ENCODE results near the gene USP31. TPM values are rescaled to one million over a fixed set of nuclear protein-coding genes. Genes with fewer than 3 reads are reported as not detected.

USP31 gene
- total RNA-seq, 2 experiments from 2014 or later: 7.0 to 7.1 TPM

DNA sequence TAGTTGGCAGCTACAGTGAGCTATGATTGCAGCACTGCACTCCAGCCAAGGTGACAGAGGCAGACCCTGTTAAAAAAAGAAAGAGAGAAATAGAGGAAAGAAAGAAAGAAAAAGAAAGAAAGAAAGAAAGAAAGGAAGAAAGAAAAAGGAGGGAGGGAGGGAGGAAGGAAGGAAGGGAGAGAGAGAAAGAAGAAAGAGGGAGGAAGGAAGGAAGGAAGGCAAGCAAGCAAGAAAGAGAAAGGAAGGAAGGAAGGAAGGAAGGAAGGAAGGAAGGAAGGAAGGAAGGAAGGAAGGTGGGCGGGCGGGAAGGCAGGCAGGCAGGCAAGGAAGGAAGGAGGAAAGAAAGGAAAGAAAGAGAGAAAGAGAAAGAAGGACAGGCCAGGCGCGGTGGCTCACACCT lies 32.3 kb upstream of the USP31 start:
- Mint-ChIP-seq H3K4me3 (no peak overlapping the region), H3K9me3 (ENCODE audit: low read depth) (no peaks in the 10 kb centered on the region), H3K4me1 (peaks cover 4% of the 10 kb centered on the region), H3K36me3 (no peaks in the 10 kb centered on the region), H3K27ac (no peak overlapping the region), H3K27me3 (peaks cover 51% of the 10 kb centered on the region)
- ATAC-seq (no peak), DNase-seq (no peak)
- CTCF ChIA-PET: interaction anchor here (0.7 to 6.4 kb wide), 6 partner anchors 12 to 1219 kb away, joined by 3 to 81 read pairs (median 3); no protein-coding TSS in a partner anchor

DNA sequence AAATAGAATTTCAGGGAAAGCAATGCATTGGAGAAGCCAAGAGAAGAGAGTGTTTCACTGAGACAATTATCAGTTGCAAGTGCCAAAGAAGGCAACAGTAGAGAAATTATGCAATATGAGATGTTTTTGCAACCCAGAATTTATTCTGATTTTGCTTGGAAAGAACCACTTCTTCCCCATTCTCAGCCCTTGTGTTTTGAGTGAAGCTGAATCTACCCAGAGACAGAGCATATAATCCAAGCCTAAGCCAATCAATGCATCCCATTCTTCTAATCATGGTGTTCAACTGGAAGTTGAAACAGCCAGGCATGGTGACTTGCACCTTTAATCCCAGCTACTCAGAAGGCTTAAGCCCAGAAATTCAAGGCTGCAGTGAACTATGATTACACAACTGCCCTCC lies 26.4 kb upstream of the USP31 start:
- CTCF ChIA-PET: interaction anchor here (1.8 to 2.3 kb wide), 2 partner anchors 258 to 260 kb away, joined by 5 to 10 read pairs; no protein-coding TSS in a partner anchor
- no peak for ATAC-seq
- Mint-ChIP-seq H3K4me1 (no peaks in the 10 kb centered on the region), H3K36me3 (no peaks in the 10 kb centered on the region), H3K9me3 (ENCODE audit: low read depth) (no peaks in the 10 kb centered on the region), H3K27ac (no peak overlapping the region), H3K27me3 (peaks cover 44% of the 10 kb centered on the region), H3K4me3 (no peak overlapping the region)
- DNase-seq: no peak

DNA sequence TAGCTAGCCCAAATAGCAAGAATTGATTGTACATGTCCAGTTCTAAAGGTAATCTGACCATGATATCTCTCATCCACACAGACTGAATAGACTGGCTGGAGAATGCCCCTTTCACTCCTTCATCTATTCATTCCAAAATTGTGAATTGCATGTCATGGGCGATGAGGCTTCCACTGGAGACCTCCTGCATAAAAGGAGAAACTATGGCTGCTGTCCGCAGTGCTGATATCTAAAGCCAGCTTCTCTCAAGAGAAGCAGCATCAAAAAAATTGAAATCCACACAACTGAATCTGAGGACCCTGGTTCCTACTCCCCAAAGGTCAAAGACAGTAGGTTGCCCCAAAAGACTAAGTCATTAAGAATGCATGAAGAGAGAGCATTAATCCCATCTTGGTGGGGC lies 25.4 kb upstream of the USP31 start:
- no peak for DNase-seq
- Mint-ChIP-seq H3K4me1 (no peaks in the 10 kb centered on the region), H3K9me3 (ENCODE audit: low read depth) (no peaks in the 10 kb centered on the region), H3K27me3 (peaks cover 50% of the 10 kb centered on the region), H3K4me3 (no peak overlapping the region), H3K27ac (no peak overlapping the region), H3K36me3 (no peaks in the 10 kb centered on the region)
- ATAC-seq: no peak
- CTCF ChIA-PET: no interaction called here

DNA sequence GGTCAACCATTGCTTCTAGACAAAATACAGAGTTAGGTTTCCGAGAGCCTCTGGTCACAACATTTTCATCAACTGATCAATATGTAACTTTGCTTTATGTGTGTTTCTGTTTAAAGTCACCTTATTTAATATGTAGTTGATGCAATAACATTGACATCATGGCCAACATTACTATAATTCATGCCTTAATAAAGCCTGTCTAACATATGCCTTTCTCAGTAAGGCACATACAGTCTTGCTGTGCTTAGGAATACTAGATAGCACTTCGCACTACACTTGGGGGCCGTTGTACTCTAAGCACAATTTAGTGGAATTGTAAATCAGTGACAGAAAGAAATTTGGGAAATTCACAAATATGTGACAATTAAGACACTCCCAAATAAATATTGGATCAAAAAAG lies 23.7 kb upstream of the USP31 start:
- Mint-ChIP-seq H3K27me3 (peaks cover 53% of the 10 kb centered on the region), H3K36me3 (no peaks in the 10 kb centered on the region), H3K9me3 (ENCODE audit: low read depth) (no peaks in the 10 kb centered on the region), H3K4me3 (no peak overlapping the region), H3K4me1 (no peaks in the 10 kb centered on the region), H3K27ac (no peak overlapping the region)
- DNase-seq (no peak), ATAC-seq (no peak)
- CTCF ChIA-PET: no interaction called here

DNA sequence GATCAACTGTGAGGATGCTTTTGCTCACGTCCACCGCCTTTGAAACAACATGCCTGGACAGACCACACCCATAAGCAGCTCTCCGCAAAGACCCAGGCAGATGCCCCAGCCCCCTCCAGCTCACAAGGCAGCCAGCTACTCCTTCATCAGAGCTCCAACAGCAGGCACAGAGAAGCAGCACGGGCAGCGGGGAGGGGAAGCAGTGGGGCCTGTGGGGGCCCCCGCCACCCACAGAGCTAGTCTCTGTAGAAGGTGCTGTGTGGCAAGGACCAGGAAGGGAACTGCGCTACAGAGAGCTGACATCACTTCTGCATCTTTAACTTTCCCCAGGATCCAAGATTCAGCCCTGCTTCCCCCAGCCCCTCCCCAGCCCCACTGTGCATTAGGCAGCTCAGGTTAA lies 23.3 kb upstream of the USP31 start:
- CTCF ChIA-PET: interaction anchor here (0.7 kb wide), 1 partner anchor 153 kb away, joined by 4 read pairs; no protein-coding TSS in a partner anchor
- no peaks in the 10 kb centered on the region for H3K36me3 Mint-ChIP-seq
- no peak for ATAC-seq

DNA sequence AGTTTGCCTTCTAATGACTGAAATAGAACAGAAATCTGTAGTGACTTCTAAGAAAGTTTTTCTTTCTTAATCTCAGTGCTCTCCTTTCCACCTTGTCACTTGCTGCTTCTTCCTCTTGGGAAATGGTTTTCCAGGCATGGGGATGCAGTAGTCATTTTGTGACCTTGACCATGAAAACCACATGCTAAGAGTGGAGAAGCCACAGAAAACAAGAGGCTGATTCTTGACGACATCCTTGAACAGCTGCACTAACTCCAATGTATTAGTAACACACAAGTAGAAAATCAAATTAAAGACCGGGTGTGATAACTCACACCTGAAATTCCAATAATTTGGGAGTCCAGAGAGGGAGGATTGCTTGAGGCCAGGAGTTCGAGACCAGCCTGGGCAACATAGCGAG lies 15.5 kb upstream of the USP31 start:
- ATAC-seq (no peak), DNase-seq (no peak)
- no peaks in the 10 kb centered on the region for H3K36me3 Mint-ChIP-seq
- peaks cover 61% of the 10 kb centered on the region for H3K27me3 Mint-ChIP-seq
- H3K4me1 Mint-ChIP-seq: no peaks in the 10 kb centered on the region
- CTCF ChIA-PET: interaction anchor here (0.9 kb wide), 1 partner anchor 17 kb away, joined by 3 read pairs; no protein-coding TSS in a partner anchor
- H3K4me3 Mint-ChIP-seq: no peak overlapping the region
- no peak overlapping the region for H3K27ac Mint-ChIP-seq
- no peaks in the 10 kb centered on the region for H3K9me3 Mint-ChIP-seq (ENCODE audit: low read depth)

More for the DNA sequence above, 23.3 kb upstream of the USP31 start:
- Mint-ChIP-seq H3K4me3 (no peak overlapping the region), H3K9me3 (ENCODE audit: low read depth) (no peaks in the 10 kb centered on the region), H3K27me3 (peaks cover 57% of the 10 kb centered on the region), H3K4me1 (no peaks in the 10 kb centered on the region), H3K27ac (no peak overlapping the region)
- DNase-seq: no peak

DNA sequence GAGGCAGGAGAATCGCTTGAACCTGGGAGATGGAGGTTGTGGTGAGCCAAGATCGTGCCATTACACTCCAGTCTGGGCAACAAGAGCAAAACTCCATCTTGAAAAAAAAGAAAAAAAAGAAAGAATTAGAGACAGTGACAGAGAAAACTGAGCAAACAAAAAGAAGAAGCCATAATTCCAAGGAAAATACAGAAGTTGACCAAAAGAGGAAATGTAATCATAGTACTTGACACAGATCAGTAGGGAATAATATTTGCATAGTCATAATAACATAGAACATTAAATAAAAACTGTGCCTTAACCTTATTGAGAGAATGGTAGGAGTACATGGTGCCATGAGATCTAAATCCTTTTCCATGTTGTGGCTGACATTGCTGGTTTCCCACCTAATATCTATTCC lies 14.7 kb upstream of the USP31 start:
- Mint-ChIP-seq H3K36me3 (no peaks in the 10 kb centered on the region), H3K27me3 (peaks cover 56% of the 10 kb centered on the region), H3K4me1 (no peaks in the 10 kb centered on the region)

DNA sequence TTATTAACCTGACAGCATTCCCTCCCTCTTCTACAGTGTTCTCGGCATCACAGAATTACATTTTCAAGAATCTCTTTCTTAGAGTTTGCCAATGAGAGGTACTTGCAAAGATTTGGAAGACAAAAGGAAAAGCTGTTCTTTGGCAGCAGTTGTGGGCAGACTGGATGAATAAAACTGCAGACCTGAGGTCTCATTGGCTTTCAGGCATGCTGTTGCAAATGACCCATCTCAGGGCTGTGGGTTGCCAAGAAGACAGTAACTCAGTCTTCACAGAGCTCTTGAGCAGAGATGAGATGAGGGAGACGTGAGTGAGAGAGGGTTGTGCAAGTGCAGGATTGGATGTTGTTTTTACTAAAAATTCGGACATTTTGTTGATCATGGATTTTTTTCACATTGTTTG lies 11.3 kb upstream of the USP31 start:
- no peak for DNase-seq
- Mint-ChIP-seq H3K4me3 (no peak overlapping the region), H3K4me1 (peaks cover 11% of the 10 kb centered on the region), H3K36me3 (no peaks in the 10 kb centered on the region), H3K27me3 (peaks cover 42% of the 10 kb centered on the region), H3K27ac (no peak overlapping the region), H3K9me3 (ENCODE audit: low read depth) (no peaks in the 10 kb centered on the region)
- CTCF ChIA-PET: interaction anchor here (0.7 to 1.9 kb wide), 2 partner anchors 11 to 275 kb away, joined by 4 read pairs; partner anchors contain the start of gene USP31
- no peak for ATAC-seq

More for the DNA sequence above, 14.7 kb upstream of the USP31 start:
- no peak for ATAC-seq
- H3K9me3 Mint-ChIP-seq (ENCODE audit: low read depth): no peaks in the 10 kb centered on the region
- H3K4me3 Mint-ChIP-seq: no peak overlapping the region
- no peak for DNase-seq
- CTCF ChIA-PET: interaction anchor here (0.5 to 0.9 kb wide), 2 partner anchors 18 to 38 kb away, joined by 3 read pairs; no protein-coding TSS in a partner anchor
- no peak overlapping the region for H3K27ac Mint-ChIP-seq

DNA sequence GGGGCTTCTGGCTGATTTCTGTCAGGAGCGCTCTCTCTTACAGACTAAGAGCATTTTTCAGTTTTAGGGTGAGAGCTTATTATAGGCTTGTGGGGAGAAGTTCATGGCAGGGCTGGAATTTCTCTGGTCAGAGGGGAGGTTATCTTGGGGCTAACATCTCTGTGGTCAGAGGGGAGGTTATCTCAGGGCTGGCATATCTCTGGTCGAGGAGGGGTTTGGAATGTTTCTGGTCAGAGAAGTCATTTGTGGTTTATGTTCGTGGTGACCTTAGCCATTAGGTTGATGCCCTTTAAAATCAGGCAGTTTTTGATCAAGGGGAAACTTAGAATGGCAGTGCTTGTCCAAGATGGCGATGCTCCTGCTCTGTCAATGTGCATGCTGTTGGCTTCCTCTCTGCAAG lies 10.8 kb upstream of the USP31 start:
- H3K27me3 Mint-ChIP-seq: peaks cover 43% of the 10 kb centered on the region
- no peak overlapping the region for H3K27ac Mint-ChIP-seq
- H3K9me3 Mint-ChIP-seq (ENCODE audit: low read depth): no peaks in the 10 kb centered on the region
- DNase-seq (no peak), ATAC-seq (no peak)
- no peak overlapping the region for H3K4me3 Mint-ChIP-seq
- H3K4me1 Mint-ChIP-seq: peaks cover 12% of the 10 kb centered on the region
- no peaks in the 10 kb centered on the region for H3K36me3 Mint-ChIP-seq
- CTCF ChIA-PET: interaction anchor here (0.7 to 1.9 kb wide), 2 partner anchors 11 to 275 kb away, joined by 4 read pairs; partner anchors contain the start of gene USP31

DNA sequence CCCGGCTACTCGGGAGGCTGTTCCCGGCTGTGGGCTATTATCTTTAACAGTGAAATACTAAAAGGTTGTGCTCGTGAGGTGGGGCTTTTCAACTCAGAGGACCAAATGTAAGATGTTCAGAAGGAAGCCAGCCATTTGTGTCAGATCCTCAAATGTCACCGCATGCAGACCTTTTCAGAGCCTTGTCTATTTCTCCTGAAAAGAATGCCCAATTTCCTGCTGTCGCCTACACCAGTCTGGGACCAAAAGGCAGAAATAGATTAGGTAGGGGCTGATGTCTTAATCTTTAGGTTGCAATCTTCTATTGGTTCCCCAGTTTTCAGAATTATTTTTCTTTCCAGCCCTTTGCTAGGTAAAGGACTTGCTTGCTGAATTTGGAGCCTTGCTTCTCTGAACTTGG lies 8.9 kb upstream of the USP31 start:
- no peak for ATAC-seq
- CTCF ChIA-PET: no interaction called here
- no peak for DNase-seq

DNA sequence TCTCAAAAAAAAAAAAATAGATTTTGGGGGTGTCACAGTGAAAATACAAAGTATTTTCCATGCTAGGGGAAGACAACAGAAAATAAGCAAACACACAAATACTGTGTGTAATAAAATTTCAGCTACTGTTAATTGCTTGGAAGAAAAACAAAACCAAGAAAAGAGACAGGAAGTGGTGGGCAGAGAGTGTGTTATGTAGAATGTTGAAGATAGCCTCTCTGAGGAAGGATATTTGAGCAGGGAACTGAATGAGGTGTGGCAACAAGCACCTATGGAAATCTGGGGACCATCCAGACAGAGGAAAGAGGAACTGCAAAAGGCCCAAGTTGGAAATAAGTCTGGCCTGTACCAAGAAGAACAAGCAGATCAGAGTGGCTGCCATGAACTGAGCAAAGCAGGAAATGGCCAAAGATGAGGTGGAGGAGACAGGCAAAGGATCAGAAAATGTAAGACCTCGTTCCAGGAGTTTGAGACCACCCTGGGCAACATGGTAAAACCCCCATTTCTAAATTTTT lies 7.8 kb upstream of the USP31 start:
- Mint-ChIP-seq H3K36me3 (no peaks in the 10 kb centered on the region), H3K4me1 (peaks cover 12% of the 10 kb centered on the region), H3K4me3 (no peak overlapping the region), H3K27ac (peak overlapping the region; percentile 24), H3K27me3 (peaks cover 33% of the 10 kb centered on the region), H3K9me3 (ENCODE audit: low read depth) (no peaks in the 10 kb centered on the region)
- CTCF ChIA-PET: interaction anchor here (1.0 to 1.4 kb wide), 2 partner anchors 85 to 277 kb away, joined by 3 to 5 read pairs; no protein-coding TSS in a partner anchor
- no peak for DNase-seq
- ATAC-seq: peak; percentile 20

More for the DNA sequence above, 8.9 kb upstream of the USP31 start:
- Mint-ChIP-seq H3K4me3 (no peak overlapping the region), H3K9me3 (ENCODE audit: low read depth) (no peaks in the 10 kb centered on the region), H3K36me3 (no peaks in the 10 kb centered on the region), H3K4me1 (peaks cover 12% of the 10 kb centered on the region), H3K27me3 (peaks cover 32% of the 10 kb centered on the region), H3K27ac (no peak overlapping the region)

DNA sequence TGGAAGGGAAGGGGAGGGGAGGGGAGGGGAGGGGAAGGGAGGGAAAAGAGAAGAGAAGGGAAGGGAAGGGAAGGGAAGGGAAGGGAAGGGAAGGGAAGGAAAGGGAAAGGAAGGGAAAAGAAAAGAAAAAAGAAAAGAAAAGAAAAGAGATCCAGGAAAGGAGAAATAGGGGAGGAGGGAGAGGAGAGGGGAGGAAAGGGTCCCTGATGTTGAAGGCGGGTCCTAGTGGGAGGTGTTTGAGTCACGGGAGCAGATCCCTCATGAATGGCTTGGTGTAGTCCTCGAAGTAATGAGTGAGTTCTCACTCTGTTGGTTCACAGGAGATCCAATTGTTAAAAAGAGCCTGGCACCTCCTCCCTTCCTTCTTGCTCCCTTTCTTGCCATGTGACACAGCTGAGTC lies 6.9 kb upstream of the USP31 start:
- CTCF ChIA-PET: interaction anchor here (1.4 kb wide), 1 partner anchor 278 kb away, joined by 5 read pairs; no protein-coding TSS in a partner anchor
- H3K9me3 Mint-ChIP-seq (ENCODE audit: low read depth): no peaks in the 10 kb centered on the region
- H3K27ac Mint-ChIP-seq: no peak overlapping the region
- no peaks in the 10 kb centered on the region for H3K36me3 Mint-ChIP-seq
- H3K27me3 Mint-ChIP-seq: peaks cover 34% of the 10 kb centered on the region
- no peak for ATAC-seq
- no peak overlapping the region for H3K4me3 Mint-ChIP-seq
- no peak for DNase-seq
- H3K4me1 Mint-ChIP-seq: peaks cover 12% of the 10 kb centered on the region

DNA sequence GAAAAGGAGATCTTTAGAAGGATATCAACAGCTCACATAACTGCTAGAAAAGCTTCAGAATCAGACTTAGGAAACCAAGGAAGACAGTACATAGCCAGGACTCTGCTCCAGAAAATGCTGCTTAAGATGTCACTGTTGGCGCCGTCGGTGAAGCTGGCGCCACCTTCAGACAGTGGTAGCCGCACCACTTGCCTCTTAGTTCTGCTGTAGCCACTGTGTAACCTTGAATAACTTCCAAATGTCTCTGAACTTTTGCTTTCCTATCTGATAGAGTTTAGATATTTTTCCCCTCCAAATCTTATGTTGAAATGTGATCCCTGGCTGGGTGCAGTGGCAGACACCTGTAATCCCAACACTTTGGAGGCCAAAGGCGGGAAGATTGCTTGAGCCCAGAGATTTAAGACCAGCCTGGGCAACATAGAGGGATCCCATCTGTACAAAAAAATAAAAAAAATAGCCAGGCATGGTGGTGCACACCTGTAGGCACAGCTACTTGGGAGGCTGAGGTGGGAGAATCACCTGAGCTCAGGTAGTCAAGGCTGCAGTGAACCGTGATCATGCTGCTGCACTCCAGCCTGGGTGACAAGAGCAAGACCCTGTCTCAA lies 6.3 kb upstream of the USP31 start:
- DNase-seq (no peak), ATAC-seq (no peak)
- Mint-ChIP-seq H3K9me3 (ENCODE audit: low read depth) (no peaks in the 10 kb centered on the region), H3K36me3 (no peaks in the 10 kb centered on the region), H3K27ac (no peak overlapping the region), H3K27me3 (peaks cover 30% of the 10 kb centered on the region), H3K4me3 (no peak overlapping the region), H3K4me1 (peaks cover 12% of the 10 kb centered on the region)
- CTCF ChIA-PET: no interaction called here

All from activated CD8-positive, alpha-beta memory T cell treated with anti-CD3 and anti-CD28 coated beads, Interleukin-2, amount 10 ng/mL, durations not matched to agents 7 days and 5 days (primary cell).